ENCODE data around the gene TMEM120B. TPM values are rescaled to one million over a fixed set of nuclear protein-coding genes. Genes with fewer than 3 reads are reported as not detected.
A peak's percentile ranks its signal among the peaks of the same experiment; 100 is the strongest.

Gene TMEM120B
- total RNA-seq, 1 experiment from 2014 or later: 23.8 TPM

- Histone ChIP-seq H3K36me3 (replicated peaks; ENCODE audit: control insufficient read depth, insufficient read depth, low read length) (peaks cover 5% of the 10 kb centered on the region; the same call in 1 of the 2 replicates), H3K4me3 (ENCODE audit: insufficient read depth, low read depth, low read length) (no peak overlapping the region), H3K27me3 (ENCODE audit: control insufficient read depth, insufficient read depth, low read length) (no peaks in the 10 kb centered on the region)
- DNase-seq: no peak
These were observed 56.8 kb downstream of the TMEM120B start for GRCh38 chr12:121769297-121769830.

GRCh38 chr12:121769831-121770301 is 57.3 kb downstream of the TMEM120B start:
- H3K27me3 ChIP-seq (ENCODE audit: control insufficient read depth, insufficient read depth, low read length): no peaks in the 10 kb centered on the region
- peaks cover 5% of the 10 kb centered on the region; the same call in 1 of the 2 replicates for H3K36me3 ChIP-seq (replicated peaks; ENCODE audit: control insufficient read depth, insufficient read depth, low read length)
- no peak for DNase-seq
- no peak overlapping the region for H3K4me3 ChIP-seq (ENCODE audit: insufficient read depth, low read depth, low read length)

GRCh38 chr12:121770388-121770787 is 57.8 kb downstream of the TMEM120B start:
- H3K4me3 ChIP-seq (ENCODE audit: insufficient read depth, low read depth, low read length): no peak overlapping the region
- no peaks in the 10 kb centered on the region for H3K27me3 ChIP-seq (ENCODE audit: control insufficient read depth, insufficient read depth, low read length)
- H3K36me3 ChIP-seq (replicated peaks; ENCODE audit: control insufficient read depth, insufficient read depth, low read length): peaks cover 5% of the 10 kb centered on the region; the same call in 1 of the 2 replicates
- DNase-seq: peak; percentile 57

- Histone ChIP-seq H3K36me3 (replicated peaks; ENCODE audit: control insufficient read depth, insufficient read depth, low read length) (peaks cover 4% of the 10 kb centered on the region; the same call in 1 of the 2 replicates), H3K27me3 (ENCODE audit: control insufficient read depth, insufficient read depth, low read length) (no peaks in the 10 kb centered on the region), H3K4me3 (ENCODE audit: insufficient read depth, low read depth, low read length) (no peak overlapping the region)
- DNase-seq: peak; percentile 62
These were observed 58.5 kb downstream of the TMEM120B start for GRCh38 chr12:121770813-121771625.

GRCh38 chr12:121773011-121773777 is 60.6 kb downstream of the TMEM120B start:
- Histone ChIP-seq H3K4me3 (ENCODE audit: insufficient read depth, low read depth, low read length) (no peak overlapping the region), H3K27me3 (ENCODE audit: control insufficient read depth, insufficient read depth, low read length) (no peaks in the 10 kb centered on the region), H3K36me3 (replicated peaks; ENCODE audit: control insufficient read depth, insufficient read depth, low read length) (peaks cover 2% of the 10 kb centered on the region; the same call in 1 of the 2 replicates)
- DNase-seq: peak; percentile 97

GRCh38 chr12:121774968-121775474 is 62.5 kb downstream of the TMEM120B start:
- peaks cover 2% of the 10 kb centered on the region for H3K36me3 ChIP-seq (replicated peaks; ENCODE audit: control insufficient read depth, insufficient read depth, low read length)
- H3K27me3 ChIP-seq (ENCODE audit: control insufficient read depth, insufficient read depth, low read length): no peaks in the 10 kb centered on the region
- H3K4me3 ChIP-seq (ENCODE audit: insufficient read depth, low read depth, low read length): no peak overlapping the region
- DNase-seq: peak; percentile 92

- Histone ChIP-seq H3K4me3 (ENCODE audit: insufficient read depth, low read depth, low read length) (no peak overlapping the region), H3K27me3 (ENCODE audit: control insufficient read depth, insufficient read depth, low read length) (no peaks in the 10 kb centered on the region), H3K36me3 (replicated peaks; ENCODE audit: control insufficient read depth, insufficient read depth, low read length) (peaks cover 5% of the 10 kb centered on the region)
- DNase-seq: peak; percentile 80
These were observed 62.9 kb downstream of the TMEM120B start for GRCh38 chr12:121775501-121775900.

- peak; percentile 97 for DNase-seq
These were observed 63.9 kb downstream of the TMEM120B start for GRCh38 chr12:121776190-121777098.

GRCh38 chr12:121778567-121779421 is 66.2 kb downstream of the TMEM120B start:
- peak; percentile 58 for DNase-seq
- no peak overlapping the region for H3K4me3 ChIP-seq (ENCODE audit: insufficient read depth, low read depth, low read length)
- H3K27me3 ChIP-seq (ENCODE audit: control insufficient read depth, insufficient read depth, low read length): no peaks in the 10 kb centered on the region
- H3K36me3 ChIP-seq (replicated peaks; ENCODE audit: control insufficient read depth, insufficient read depth, low read length): peaks cover 3% of the 10 kb centered on the region

More at GRCh38 chr12:121776190-121777098, 63.9 kb downstream of the TMEM120B start:
- Histone ChIP-seq H3K27me3 (ENCODE audit: control insufficient read depth, insufficient read depth, low read length) (no peaks in the 10 kb centered on the region), H3K36me3 (replicated peaks; ENCODE audit: control insufficient read depth, insufficient read depth, low read length) (peaks cover 5% of the 10 kb centered on the region), H3K4me3 (ENCODE audit: insufficient read depth, low read depth, low read length) (no peak overlapping the region)

GRCh38 chr12:121779422-121779895 is 66.9 kb downstream of the TMEM120B start:
- Histone ChIP-seq H3K27me3 (ENCODE audit: control insufficient read depth, insufficient read depth, low read length) (no peaks in the 10 kb centered on the region), H3K4me3 (ENCODE audit: insufficient read depth, low read depth, low read length) (no peak overlapping the region), H3K36me3 (replicated peaks; ENCODE audit: control insufficient read depth, insufficient read depth, low read length) (peaks cover 3% of the 10 kb centered on the region)
- peak; percentile 62 for DNase-seq

- DNase-seq: no peak
- Histone ChIP-seq H3K36me3 (replicated peaks; ENCODE audit: control insufficient read depth, insufficient read depth, low read length) (peaks cover 3% of the 10 kb centered on the region), H3K27me3 (ENCODE audit: control insufficient read depth, insufficient read depth, low read length) (no peaks in the 10 kb centered on the region), H3K4me3 (ENCODE audit: insufficient read depth, low read depth, low read length) (no peak overlapping the region)
These were observed 67.9 kb downstream of the TMEM120B start for GRCh38 chr12:121780429-121780828.

GRCh38 chr12:121781484-121781997 is 69.0 kb downstream of the TMEM120B start:
- Histone ChIP-seq H3K27me3 (ENCODE audit: control insufficient read depth, insufficient read depth, low read length) (no peaks in the 10 kb centered on the region), H3K4me3 (ENCODE audit: insufficient read depth, low read depth, low read length) (no peak overlapping the region), H3K36me3 (replicated peaks; ENCODE audit: control insufficient read depth, insufficient read depth, low read length) (peaks cover 3% of the 10 kb centered on the region)
- DNase-seq: peak; percentile 73
